ENCODE measurements around the gene GLO1.
"Not testable (repeated sequence)": the region's sequence is repeated elsewhere in the genome, so short reads cannot be mapped to it uniquely, and the experiment has no call there.

Gene GLO1

GRCh38 chr6:38701551-38701950 is 1.4 kb downstream of the GLO1 start:
- no peak overlapping the region for H3K27ac ChIP-seq (ENCODE audit: low read depth, low read length)
- no peaks in the 10 kb centered on the region for H3K27me3 ChIP-seq (ENCODE audit: control insufficient read depth in 1 of 2, insufficient read depth in 2 of 2, low read length in 2 of 2)
- no peaks in the 10 kb centered on the region for H3K9me3 ChIP-seq (ENCODE audit: low read length)
- no peak overlapping the region for H3K4me3 ChIP-seq (ENCODE audit: low read depth in 1 of 2, low read length in 2 of 2)
- no peaks in the 10 kb centered on the region for H3K36me3 ChIP-seq (ENCODE audit: insufficient read depth, low read length)
- no peak overlapping the region for H3K9ac ChIP-seq (ENCODE audit: low read length)
- H3K4me1 ChIP-seq (ENCODE audit: insufficient read depth, low read length), result no peaks in the 10 kb centered on the region

GRCh38 chr6:38699702-38700101 is 3.2 kb downstream of the GLO1 start:
- H3K9ac ChIP-seq (ENCODE audit: low read length); H3K4me3 ChIP-seq (ENCODE audit: low read depth in 1 of 2, low read length in 2 of 2); H3K27ac ChIP-seq (ENCODE audit: low read depth, low read length); H3K4me1 ChIP-seq (ENCODE audit: insufficient read depth, low read length); H3K27me3 ChIP-seq (ENCODE audit: control insufficient read depth in 1 of 2, insufficient read depth in 2 of 2, low read length in 2 of 2); H3K9me3 ChIP-seq (ENCODE audit: low read length); H3K36me3 ChIP-seq (ENCODE audit: insufficient read depth, low read length): not testable (repeated sequence)

GRCh38 chr6:38697846-38698245 is 5.1 kb downstream of the GLO1 start:
- Histone ChIP-seq H3K27me3 (ENCODE audit: control insufficient read depth in 1 of 2, insufficient read depth in 2 of 2, low read length in 2 of 2) (no peaks in the 10 kb centered on the region), H3K27ac (ENCODE audit: low read depth, low read length) (no peak overlapping the region)

GRCh38 chr6:38696345-38696744 is 6.6 kb downstream of the GLO1 start:
- no peaks in the 10 kb centered on the region for H3K27me3 ChIP-seq (ENCODE audit: control insufficient read depth in 1 of 2, insufficient read depth in 2 of 2, low read length in 2 of 2)
- no peaks in the 10 kb centered on the region for H3K4me1 ChIP-seq (ENCODE audit: insufficient read depth, low read length)
- H3K9ac ChIP-seq (ENCODE audit: low read length), result no peak overlapping the region

More at GRCh38 chr6:38697846-38698245, 5.1 kb downstream of the GLO1 start:
- Histone ChIP-seq H3K9ac (ENCODE audit: low read length) (no peak overlapping the region), H3K4me1 (ENCODE audit: insufficient read depth, low read length) (no peaks in the 10 kb centered on the region), H3K4me3 (ENCODE audit: low read depth in 1 of 2, low read length in 2 of 2) (no peak overlapping the region), H3K36me3 (ENCODE audit: insufficient read depth, low read length) (no peaks in the 10 kb centered on the region), H3K9me3 (ENCODE audit: low read length) (no peaks in the 10 kb centered on the region)

GRCh38 chr6:38695933-38696332 is 7.0 kb downstream of the GLO1 start:
- H3K27ac ChIP-seq (ENCODE audit: low read depth, low read length), result no peak overlapping the region

More at GRCh38 chr6:38696345-38696744, 6.6 kb downstream of the GLO1 start:
- Histone ChIP-seq H3K9me3 (ENCODE audit: low read length) (no peaks in the 10 kb centered on the region), H3K27ac (ENCODE audit: low read depth, low read length) (no peak overlapping the region), H3K4me3 (ENCODE audit: low read depth in 1 of 2, low read length in 2 of 2) (no peak overlapping the region), H3K36me3 (ENCODE audit: insufficient read depth, low read length) (no peaks in the 10 kb centered on the region)

GRCh38 chr6:38695227-38695900 is 7.6 kb downstream of the GLO1 start:
- Histone ChIP-seq H3K9me3 (ENCODE audit: low read length) (no peaks in the 10 kb centered on the region), H3K27me3 (ENCODE audit: control insufficient read depth in 1 of 2, insufficient read depth in 2 of 2, low read length in 2 of 2) (no peaks in the 10 kb centered on the region), H3K36me3 (ENCODE audit: insufficient read depth, low read length) (no peaks in the 10 kb centered on the region), H3K27ac (ENCODE audit: low read depth, low read length) (no peak overlapping the region), H3K9ac (ENCODE audit: low read length) (no peak overlapping the region), H3K4me3 (ENCODE audit: low read depth in 1 of 2, low read length in 2 of 2) (no peak overlapping the region), H3K4me1 (ENCODE audit: insufficient read depth, low read length) (no peaks in the 10 kb centered on the region)

More at GRCh38 chr6:38695933-38696332, 7.0 kb downstream of the GLO1 start:
- no peaks in the 10 kb centered on the region for H3K36me3 ChIP-seq (ENCODE audit: insufficient read depth, low read length)
- H3K4me3 ChIP-seq (ENCODE audit: low read depth in 1 of 2, low read length in 2 of 2), result no peak overlapping the region
- H3K4me1 ChIP-seq (ENCODE audit: insufficient read depth, low read length), result no peaks in the 10 kb centered on the region
- H3K9ac ChIP-seq (ENCODE audit: low read length), result no peak overlapping the region
- no peaks in the 10 kb centered on the region for H3K9me3 ChIP-seq (ENCODE audit: low read length)
- H3K27me3 ChIP-seq (ENCODE audit: control insufficient read depth in 1 of 2, insufficient read depth in 2 of 2, low read length in 2 of 2), result no peaks in the 10 kb centered on the region

GRCh38 chr6:38688579-38689087 is 14.3 kb downstream of the GLO1 start:
- no peak overlapping the region for H3K27ac ChIP-seq (ENCODE audit: low read depth, low read length)
- no peaks in the 10 kb centered on the region for H3K27me3 ChIP-seq (ENCODE audit: control insufficient read depth in 1 of 2, insufficient read depth in 2 of 2, low read length in 2 of 2)
- H3K4me3 ChIP-seq (ENCODE audit: low read depth in 1 of 2, low read length in 2 of 2), result no peak overlapping the region
- no peaks in the 10 kb centered on the region for H3K4me1 ChIP-seq (ENCODE audit: insufficient read depth, low read length)
- H3K9me3 ChIP-seq (ENCODE audit: low read length), result no peaks in the 10 kb centered on the region
- H3K36me3 ChIP-seq (ENCODE audit: insufficient read depth, low read length), result no peaks in the 10 kb centered on the region
- no peak overlapping the region for H3K9ac ChIP-seq (ENCODE audit: low read length)

GRCh38 chr6:38687549-38687948 is 15.4 kb downstream of the GLO1 start:
- Histone ChIP-seq H3K4me1 (ENCODE audit: insufficient read depth, low read length) (no peaks in the 10 kb centered on the region), H3K27me3 (ENCODE audit: control insufficient read depth in 1 of 2, insufficient read depth in 2 of 2, low read length in 2 of 2) (no peaks in the 10 kb centered on the region), H3K9me3 (ENCODE audit: low read length) (no peaks in the 10 kb centered on the region), H3K4me3 (ENCODE audit: low read depth in 1 of 2, low read length in 2 of 2) (no peak overlapping the region), H3K9ac (ENCODE audit: low read length) (no peak overlapping the region), H3K27ac (ENCODE audit: low read depth, low read length) (no peak overlapping the region), H3K36me3 (ENCODE audit: insufficient read depth, low read length) (no peaks in the 10 kb centered on the region)

- Histone ChIP-seq H3K4me3 (ENCODE audit: low read depth in 1 of 2, low read length in 2 of 2) (no peak overlapping the region), H3K4me1 (ENCODE audit: insufficient read depth, low read length) (no peaks in the 10 kb centered on the region), H3K27ac (ENCODE audit: low read depth, low read length) (no peak overlapping the region), H3K9ac (ENCODE audit: low read length) (no peak overlapping the region), H3K9me3 (ENCODE audit: low read length) (no peaks in the 10 kb centered on the region), H3K27me3 (ENCODE audit: control insufficient read depth in 1 of 2, insufficient read depth in 2 of 2, low read length in 2 of 2) (no peaks in the 10 kb centered on the region), H3K36me3 (ENCODE audit: insufficient read depth, low read length) (peaks cover under 1% of the 10 kb centered on the region)
Measured at GRCh38 chr6:38687043-38687353, 15.9 kb downstream of the GLO1 start.

GRCh38 chr6:38686270-38687042 is 16.5 kb downstream of the GLO1 start:
- Histone ChIP-seq H3K27ac (ENCODE audit: low read depth, low read length) (no peak overlapping the region), H3K9ac (ENCODE audit: low read length) (no peak overlapping the region), H3K4me1 (ENCODE audit: insufficient read depth, low read length) (no peaks in the 10 kb centered on the region), H3K27me3 (ENCODE audit: control insufficient read depth in 1 of 2, insufficient read depth in 2 of 2, low read length in 2 of 2) (no peaks in the 10 kb centered on the region), H3K9me3 (ENCODE audit: low read length) (no peaks in the 10 kb centered on the region), H3K4me3 (ENCODE audit: low read depth in 1 of 2, low read length in 2 of 2) (no peak overlapping the region), H3K36me3 (ENCODE audit: insufficient read depth, low read length) (peaks cover 6% of the 10 kb centered on the region)

GRCh38 chr6:38684904-38685303 is 18.0 kb downstream of the GLO1 start:
- Histone ChIP-seq H3K4me3 (ENCODE audit: low read depth in 1 of 2, low read length in 2 of 2) (no peak overlapping the region), H3K27me3 (ENCODE audit: control insufficient read depth in 1 of 2, insufficient read depth in 2 of 2, low read length in 2 of 2) (no peaks in the 10 kb centered on the region), H3K4me1 (ENCODE audit: insufficient read depth, low read length) (no peaks in the 10 kb centered on the region), H3K27ac (ENCODE audit: low read depth, low read length) (no peak overlapping the region), H3K9me3 (ENCODE audit: low read length) (no peaks in the 10 kb centered on the region), H3K9ac (ENCODE audit: low read length) (no peak overlapping the region), H3K36me3 (ENCODE audit: insufficient read depth, low read length) (peaks cover 6% of the 10 kb centered on the region)

All from muscle layer of colon (tissue), 2 donors.